DMS53 treated with DMSO at 0.1 percent for 48 hours (cell line): Measurements from ENCODE around the gene EIF2AK3.
A peak's percentile ranks its signal among the peaks of the same experiment; 100 is the strongest.
"Not testable (repeated sequence)": the region's sequence is repeated elsewhere in the genome, so short reads cannot be mapped to it uniquely, and the experiment has no call there.

Experiments used
- DNase-seq: peaks from one replicate; lab custom pipeline; 2025; ENCODE audit not compliant: unreplicated experiment; lab: John Stamatoyannopoulos, UW

The EIF2AK3 gene

DNA sequence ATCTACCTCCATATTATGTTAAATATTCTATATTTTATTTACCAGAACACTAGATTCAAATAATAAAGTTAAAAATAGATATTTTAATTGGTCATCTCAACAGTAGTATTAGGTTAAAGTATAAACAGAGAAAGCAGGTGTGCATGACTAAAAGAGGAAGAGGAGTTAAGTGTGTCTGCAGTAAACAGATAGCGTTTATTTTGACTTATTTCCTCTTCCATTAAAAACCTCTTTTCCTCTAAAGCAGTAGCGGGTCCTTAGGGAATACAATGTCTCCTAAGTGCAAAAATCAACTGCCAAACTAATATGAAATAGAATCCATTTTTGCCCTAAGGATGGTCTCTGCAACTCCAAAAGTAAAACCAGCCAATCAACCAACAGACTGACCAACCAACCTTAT lies 27.7 kb downstream of the EIF2AK3 start:
- no peak for DNase-seq

DNA sequence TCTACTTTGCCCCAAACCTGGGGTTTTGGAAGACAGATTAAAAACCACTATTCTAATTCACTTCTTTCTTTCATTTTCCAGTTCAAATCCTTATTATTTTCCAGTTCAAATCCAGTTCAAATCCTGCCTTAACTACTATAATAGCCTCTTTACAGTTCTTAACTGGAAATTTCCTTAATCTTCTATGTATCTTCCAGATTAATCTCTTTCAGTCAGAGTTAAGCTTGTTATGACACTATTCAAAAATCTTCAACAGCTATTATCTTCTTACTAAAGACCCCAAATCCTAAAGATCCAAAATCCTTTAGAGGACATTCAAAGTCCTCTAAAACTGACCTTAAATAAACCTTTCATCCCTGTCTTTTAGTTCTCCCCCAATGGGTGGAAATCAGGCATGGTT lies 30.1 kb downstream of the EIF2AK3 start:
- no peak for DNase-seq

DNA sequence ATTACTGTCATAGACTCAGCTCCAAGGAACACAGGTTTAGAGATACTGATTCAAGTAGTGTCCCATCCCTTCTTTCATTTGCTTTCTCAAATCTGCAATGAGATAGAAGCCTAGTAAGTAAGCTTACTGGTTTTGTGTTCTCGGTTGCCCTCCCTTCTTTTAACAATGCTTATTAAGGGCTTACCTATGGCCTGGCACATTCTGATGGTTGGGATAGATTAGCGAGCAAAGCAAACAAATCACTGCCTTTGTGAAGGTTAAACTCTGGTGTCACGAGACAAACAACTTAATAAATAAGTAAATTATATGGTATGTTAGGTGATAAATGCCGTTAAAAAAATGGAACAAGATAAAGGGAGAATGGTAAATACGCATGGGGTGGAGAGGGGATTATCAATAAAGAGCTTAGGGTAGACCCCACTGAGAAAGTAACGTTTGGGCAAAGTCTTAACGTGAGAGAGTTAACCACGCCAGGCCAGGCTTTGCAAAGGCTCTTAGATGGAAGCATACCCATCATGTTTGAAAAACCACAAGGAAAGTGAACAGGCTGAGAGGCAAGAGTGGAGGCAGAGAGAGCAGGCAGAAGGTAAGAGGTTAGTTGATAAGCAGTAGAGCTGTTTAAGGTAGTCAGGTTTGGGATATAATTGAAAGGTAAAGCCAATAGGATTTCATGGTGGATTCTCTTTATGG lies 31.0 kb downstream of the EIF2AK3 start:
- DNase-seq: no peak

DNA sequence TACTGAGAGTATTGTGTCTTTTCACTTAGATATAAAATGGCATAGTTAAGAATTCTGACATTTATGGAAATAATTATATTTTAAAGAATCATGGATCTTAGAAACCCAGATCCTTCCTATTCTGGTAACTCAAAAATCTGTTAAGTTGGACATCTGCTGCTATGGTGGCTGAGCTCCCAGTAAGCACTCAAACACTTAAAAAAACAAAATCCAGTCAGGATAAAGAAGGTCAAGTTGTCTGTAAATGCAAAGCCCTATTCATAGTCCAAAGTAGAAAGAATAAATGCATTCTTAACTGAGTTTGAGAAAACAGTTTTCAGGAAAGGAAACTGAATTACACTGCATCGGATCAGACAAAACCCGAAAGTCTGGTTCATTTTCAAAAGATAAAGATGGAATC lies 35.6 kb downstream of the EIF2AK3 start:
- no peak for DNase-seq

DNA sequence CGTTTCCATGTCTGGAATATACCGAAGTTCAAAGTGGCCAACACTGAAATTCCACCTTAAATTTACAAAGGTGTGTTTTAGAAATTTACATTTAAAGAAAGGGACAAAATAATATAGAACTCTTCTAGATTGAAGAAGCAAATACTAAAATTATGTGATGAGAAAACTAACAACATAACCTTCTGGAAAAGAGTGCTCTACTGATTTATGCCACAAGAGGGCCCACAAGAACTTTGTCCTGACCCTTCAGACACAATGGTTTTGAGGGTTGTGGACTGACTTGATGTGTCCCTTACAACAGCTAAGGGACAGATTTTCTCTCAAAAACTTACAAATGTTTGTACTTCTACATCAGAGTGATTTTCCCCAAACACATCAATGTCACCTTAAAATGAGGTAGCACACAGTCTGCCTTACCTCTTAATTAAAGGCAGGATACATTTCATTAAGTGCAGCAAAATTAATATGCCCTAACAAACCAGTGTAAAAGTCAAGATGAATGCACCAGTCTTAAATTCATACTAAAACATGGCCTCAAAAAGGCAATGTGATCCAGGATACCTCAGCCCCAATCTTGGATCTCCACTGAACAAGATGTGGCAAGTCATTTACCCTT lies 36.2 kb downstream of the EIF2AK3 start:
- DNase-seq: peak; percentile 75

DNA sequence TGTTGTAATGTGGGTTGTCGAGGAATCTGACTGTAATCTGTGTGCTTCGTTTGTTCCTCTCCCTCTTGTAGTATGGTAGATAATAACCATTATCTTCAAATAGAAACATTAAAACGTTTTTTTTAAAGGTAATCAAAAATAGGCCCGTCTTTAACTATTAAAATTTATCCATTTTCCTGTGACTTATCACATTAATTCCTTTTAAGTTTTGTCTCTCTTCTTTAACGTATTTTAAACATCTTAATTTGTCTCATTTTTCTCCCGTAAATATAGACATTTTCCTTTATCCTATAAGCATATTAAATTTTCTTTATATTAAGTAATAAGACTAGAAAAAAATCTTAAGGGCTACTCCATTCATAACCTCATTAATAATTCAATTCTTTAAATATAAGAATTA lies 41.3 kb downstream of the EIF2AK3 start:
- DNase-seq: no peak

DNA sequence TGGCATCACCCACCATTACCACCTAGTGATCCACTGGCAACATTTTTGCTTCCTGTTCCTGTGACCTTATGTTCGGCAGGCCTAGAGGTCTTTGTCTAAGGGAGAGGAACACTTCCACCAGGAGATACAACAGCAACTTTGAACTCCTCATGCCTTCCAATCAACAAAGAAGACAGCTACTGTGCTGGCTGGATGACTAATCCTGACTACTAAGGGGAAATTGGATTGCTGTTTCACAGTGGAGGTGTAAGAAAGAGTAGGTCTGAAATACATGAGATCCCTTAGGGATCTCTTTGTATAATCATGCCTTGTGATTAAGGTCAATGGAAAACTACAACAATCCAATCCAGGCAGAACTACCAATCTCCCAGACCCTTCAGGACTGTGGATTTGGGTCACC lies 45.2 kb downstream of the EIF2AK3 start:
- no peak for DNase-seq

DNA sequence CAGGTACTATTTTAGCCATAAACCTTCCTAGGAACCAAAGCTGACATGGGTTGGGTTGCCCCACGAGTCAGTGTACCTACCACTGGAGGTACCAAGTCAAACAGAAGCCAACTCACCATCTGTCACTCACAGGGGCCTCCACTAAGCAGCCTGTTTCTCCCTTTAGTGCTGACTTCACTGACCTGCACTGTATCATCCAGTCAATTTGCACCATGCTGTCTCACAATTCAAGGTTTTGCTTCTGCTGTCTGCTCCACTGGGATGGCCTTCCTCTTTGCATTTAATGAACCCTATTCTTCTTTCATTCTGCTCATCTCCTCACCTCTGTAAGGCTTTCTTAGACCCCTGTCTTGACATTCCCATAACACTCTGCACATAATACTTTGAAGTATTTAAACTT lies 47.2 kb downstream of the EIF2AK3 start:
- no peak for DNase-seq

DNA sequence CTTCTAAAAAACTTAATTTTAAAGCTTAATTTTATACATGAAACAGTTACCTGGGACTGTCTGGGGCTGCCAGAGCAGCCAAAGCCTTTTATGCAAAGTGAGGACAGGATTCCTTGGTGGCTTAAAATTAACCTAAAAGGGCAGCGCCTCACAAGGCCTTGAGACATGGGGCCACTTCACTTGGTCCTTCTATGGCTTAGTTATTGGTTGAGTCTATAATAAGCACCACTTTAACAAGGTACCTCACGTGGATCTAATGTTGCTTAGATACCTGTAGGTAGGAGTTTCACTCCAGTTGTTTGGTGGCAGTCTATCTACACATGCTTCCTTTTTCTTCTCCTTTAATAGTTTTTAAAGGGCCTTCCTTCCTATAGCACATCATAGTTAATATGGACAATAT lies 51.6 kb downstream of the EIF2AK3 start:
- DNase-seq: no peak

DNA sequence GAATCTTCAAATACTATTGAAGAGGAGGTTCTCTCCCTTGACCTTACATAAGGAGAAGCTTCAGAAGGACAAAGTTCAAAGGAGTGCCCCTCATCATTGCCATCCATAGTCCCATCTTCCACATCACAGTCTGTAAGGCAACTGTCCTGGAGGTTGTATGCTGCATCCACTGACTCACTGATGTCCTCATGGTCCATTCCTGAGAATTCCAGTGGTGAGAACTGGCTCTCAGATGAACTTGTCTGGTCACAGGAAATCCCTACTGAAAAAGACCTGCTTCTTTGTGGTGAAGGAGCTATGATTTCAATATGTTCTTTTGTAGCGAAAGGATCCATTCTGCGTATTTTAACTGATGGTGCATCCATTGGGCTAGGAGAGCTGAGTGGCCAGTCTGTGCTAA lies 52.2 kb downstream of the EIF2AK3 start:
- no peak for DNase-seq

DNA sequence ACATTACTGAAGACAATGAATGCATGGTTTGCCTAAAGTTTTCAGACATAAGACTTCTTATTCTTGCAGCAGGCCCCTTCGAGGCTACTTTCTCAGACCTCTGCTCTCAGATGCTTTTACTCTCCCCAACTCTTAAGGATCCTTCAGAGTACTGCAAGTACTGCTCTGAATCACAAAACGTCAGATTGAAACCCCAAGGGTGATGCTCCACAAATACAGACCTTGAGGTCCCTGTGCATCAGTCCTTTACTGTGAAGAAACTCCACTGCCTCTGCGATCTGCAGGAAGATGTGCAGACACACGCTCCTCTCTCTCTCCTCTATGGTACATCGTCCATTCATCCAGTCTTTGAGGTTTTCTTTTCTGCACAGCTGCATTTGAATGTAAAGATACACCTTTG lies 52.8 kb downstream of the EIF2AK3 start:
- DNase-seq: no peak

DNA sequence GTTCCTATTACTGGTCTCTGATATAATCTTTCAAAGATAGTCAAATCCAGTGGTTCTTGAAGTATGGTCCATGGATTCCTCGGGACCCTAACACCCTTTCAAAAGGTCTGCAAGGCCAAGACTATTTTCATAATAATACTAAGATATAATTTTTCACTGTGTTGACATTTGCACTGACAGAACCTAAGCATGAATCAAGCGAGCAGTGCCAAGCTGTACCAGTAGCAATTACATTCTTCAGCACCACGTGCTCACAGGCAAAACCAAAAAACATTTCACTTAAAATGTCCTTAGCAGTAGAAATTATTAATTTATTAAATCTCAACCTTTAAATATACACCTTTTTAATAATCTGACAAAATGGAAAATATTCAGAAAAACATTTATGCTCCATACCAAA lies 59.1 kb downstream of the EIF2AK3 start:
- no peak for DNase-seq

DNA sequence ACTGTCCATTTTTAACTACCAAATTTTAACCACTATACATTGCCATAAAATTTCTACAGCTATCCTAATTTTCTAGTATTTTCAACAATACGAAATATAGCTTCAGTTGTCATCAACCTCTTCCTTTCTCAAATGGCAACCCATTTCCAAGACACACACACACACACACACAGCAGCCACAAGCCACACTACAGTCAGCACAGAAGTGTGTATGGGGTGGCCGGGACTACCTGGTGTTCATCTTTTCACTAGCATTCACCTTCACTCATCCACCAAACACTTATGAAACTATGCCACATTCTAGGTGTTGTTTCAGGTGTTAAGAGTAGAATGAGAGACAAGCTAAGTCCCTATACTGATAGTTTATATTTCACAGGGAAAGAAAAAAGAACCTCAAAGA lies 62.9 kb downstream of the EIF2AK3 start:
- no peak for DNase-seq

DNA sequence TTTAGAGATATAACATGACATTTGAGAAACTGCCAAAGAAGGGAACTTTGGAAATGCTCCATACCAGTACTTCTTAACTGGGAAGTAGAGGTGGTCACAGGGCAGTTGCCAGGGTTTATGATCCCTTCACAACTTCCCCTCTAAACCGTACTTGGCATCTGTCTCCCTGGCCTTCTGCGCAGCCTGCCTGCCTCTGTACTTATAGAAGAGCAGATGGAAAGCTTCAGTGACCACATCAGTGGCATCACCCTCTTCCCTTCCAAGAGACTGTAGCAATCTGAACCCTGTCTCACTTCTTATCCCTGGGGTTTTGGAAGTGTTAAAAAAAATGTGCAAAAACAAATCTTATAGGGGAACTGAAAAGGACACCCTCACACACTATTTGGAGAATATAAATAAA lies 64.1 kb downstream of the EIF2AK3 start:
- no peak for DNase-seq

DNA sequence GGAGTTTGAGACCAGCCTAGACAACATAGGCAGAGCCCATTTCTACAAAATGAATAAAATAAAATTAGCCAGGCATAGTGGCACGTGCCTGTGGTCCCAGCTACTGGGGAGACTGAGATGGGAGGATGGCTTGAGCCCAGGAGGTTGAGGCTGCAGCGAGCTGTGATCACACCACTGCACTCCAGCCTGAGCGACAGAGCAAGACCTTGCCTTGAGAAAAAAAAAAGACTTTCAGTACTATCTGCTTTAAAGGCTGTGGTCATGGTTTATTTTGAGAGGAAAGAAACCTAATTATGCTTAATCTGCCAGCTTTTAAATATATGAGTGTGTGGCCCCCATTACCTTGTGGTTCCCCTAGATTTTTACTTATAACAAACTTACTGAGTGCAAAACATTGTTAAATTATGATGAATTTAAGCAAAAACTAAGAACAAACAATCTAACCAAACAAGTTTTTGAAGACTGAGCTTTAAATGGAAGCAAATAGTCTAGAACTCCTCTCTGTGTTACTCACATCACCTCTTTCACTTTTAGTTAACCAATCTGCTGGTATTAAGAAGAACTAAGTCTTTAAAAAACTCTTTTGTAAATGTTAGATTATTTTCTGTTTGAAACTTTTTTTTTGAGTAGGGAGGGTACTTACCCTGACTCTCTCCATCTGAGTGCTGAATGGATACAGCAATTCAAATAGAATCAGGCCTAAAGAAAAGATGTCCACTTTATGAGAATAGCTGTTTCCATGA lies 65.4 kb downstream of the EIF2AK3 start:
- no peak for DNase-seq

DNA sequence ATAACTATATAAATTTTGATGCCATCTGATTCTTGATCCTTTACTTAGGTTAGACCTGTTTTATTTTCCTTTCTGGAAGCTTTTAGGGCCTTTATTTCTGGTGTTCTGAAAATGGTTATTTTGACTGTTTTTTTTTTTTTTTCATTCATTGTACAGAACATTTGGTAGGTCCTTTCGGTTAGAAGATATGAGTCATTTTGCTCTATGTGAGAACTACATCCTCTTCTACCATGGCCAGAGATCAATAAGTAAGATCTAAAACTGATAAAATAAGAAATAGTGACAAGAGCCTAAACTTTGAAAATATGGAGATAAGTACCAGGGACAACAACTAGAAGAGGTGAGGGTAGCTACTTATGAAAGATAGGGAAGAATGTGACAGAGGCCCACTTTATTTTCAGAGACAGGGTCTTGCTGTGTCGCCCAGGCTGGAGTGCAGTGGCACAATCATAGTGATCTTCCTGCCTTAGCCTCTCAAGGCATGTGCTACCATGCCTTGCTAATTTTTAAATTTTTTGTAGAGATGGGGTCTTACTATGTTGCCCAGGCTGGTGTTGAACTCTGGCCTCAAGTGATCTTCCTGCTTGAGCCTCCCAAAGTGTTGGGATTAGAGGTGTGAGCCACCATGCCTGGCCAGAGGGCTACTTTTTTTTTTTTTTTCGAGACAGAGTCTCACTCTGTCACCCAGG lies 66.5 kb downstream of the EIF2AK3 start:
- no peak for DNase-seq

DNA sequence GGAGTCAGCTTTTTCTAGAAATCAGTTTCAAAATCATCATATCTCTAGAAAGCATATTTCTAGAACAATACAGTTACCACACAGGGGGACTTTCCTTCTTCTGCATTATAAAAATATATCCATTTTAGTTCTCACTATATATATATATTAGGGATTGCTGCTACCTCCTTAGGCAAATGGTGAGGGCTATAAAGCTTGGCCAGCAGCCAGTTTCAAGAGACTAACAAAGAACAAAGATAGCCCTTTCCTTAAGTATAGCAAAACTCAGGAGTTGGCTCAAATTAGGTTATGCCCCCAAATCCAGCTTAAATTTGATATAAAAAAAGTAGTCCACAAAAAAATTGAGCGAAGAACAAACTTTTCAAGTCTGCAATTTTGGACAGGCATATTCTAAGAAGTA lies 70.0 kb downstream of the EIF2AK3 start:
- DNase-seq: no peak

DNA sequence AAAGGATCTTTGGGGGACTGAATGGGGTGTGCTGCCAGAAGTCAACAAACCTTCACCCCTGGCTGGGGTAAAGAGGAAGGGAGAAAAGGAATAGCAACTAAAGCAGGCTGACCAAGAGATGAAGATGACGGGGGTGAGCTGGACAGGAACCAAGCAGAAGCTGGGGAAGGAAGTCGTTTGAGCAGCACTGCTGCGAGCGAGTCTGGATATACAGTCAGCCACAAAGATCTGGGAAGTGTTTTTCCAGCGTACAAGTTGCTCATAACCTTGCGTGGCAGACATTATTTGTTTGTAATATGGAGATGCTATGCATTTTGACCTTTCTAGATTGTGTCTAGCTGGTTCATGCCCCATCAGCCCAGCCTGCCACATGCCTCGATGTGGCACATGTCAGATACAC lies 71.2 kb downstream of the EIF2AK3 start:
- no peak for DNase-seq

DNA sequence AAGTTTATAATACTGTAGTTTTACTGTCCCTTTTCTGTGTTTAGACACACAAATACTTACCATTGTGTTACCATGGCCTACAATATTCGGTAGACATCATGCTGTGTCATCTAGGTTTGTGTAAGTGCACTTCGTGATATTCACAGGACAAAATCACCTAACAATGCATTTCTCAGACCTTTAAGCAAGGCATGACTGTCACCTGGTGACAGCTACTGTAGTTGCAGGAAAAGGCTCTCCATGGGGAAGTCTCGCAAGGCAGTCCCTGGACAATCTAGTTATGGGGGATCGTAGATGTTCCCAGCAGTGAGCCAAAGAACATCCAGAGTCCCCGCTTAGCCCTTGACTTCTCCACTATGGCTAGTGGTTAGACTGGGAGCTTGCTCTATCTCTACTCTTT lies 73.1 kb downstream of the EIF2AK3 start:
- DNase-seq: peak; percentile 40

DNA sequence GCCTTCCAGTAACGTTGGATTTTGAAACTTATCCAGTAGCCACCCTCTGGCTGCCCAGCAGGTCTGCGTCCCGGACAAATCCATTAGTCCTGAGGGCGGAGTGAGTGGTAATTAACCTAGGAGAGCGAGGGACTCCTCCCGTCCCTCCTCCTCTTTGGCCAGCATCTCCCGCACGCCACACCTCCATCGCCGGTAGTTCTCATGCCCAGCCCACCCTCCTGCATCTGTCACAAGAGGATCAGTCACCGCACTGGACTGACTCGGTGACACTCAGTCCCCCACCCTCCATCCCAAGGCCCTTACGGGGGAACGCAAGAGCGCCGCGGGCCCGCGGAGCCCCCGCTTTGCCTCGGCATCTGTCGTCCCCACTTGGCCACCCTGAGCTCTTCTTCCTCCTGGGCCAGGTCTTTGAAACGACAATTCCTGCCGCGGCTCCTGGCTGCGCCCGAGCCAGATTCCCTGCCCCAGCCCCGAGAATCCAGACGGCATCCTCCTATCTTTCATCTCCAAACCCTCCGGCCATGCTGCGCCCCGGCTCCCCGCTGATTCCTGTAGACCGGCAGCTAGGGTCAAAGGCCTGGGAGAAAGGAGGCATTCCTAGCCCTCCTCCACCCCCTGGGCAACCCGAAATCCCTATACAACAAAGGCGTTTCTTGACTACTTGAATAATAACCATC lies 77.5 kb downstream of the EIF2AK3 start:
- DNase-seq: no peak

DNA sequence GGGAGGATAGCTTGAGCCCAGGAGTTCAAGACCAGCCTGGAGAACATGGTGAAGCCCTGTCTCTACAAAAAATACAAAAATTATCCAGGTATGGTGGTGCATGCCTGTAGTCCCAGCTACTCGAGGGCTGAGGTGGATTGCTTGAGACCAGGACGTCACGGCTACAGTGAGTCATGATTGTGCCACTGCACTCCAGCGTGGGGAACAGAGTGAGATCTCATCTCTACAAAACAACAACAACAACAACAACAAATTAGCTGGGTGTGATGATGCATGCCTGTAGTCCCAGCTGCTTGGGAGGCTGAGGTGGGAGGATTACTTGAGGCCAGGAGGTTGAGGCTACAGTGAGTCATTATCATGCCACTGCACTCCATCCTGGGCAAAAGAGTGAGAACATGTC lies 81.0 kb downstream of the EIF2AK3 start:
- not testable (repeated sequence) for DNase-seq
